Activated CD8-positive, alpha-beta memory T cell treated with anti-CD3 and anti-CD28 coated beads for 48 hours (primary cell): ENCODE measurements around the gene IGFBP2.
A peak's percentile ranks its signal among the peaks of the same experiment; 100 is the strongest.

Source experiments
- DNase-seq, 3 experiments: peaks; one replicate each; pipeline ENCODE4 v3.0.0-alpha.2; 2020; ENCODE audit warnings: low read depth in 2 of 3, low spot score in 2 of 3

The IGFBP2 gene

GRCh38 chr2:216661639-216662375, 28.6 kb downstream of the IGFBP2 start:
- no peak for DNase-seq

- DNase-seq: no peak
These were observed 29.9 kb downstream of the IGFBP2 start for GRCh38 chr2:216663106-216663505.

GRCh38 chr2:216663846-216664245, 30.6 kb downstream of the IGFBP2 start:
- no peak for DNase-seq

- no peak for DNase-seq
These were observed 31.4 kb downstream of the IGFBP2 start for GRCh38 chr2:216664593-216665034.

GRCh38 chr2:216665242-216665641, 32.0 kb downstream of the IGFBP2 start:
- no peak for DNase-seq

- DNase-seq: no peak
These were observed 32.5 kb downstream of the IGFBP2 start for GRCh38 chr2:216665717-216666116.

- DNase-seq: peak; percentile 26 to 39 (median 38)
These were observed 33.4 kb downstream of the IGFBP2 start for GRCh38 chr2:216666461-216667233.

- no peak for DNase-seq
These were observed 37.3 kb downstream of the IGFBP2 start for GRCh38 chr2:216670266-216671080.

GRCh38 chr2:216671081-216671411, 37.8 kb downstream of the IGFBP2 start:
- DNase-seq: no peak

- no peak for DNase-seq
These were observed 38.6 kb downstream of the IGFBP2 start for GRCh38 chr2:216671791-216672343.

- DNase-seq: no peak
These were observed 39.2 kb downstream of the IGFBP2 start for GRCh38 chr2:216672466-216672865.

GRCh38 chr2:216673021-216673420, 39.8 kb downstream of the IGFBP2 start:
- no peak for DNase-seq

GRCh38 chr2:216673609-216674008, 40.4 kb downstream of the IGFBP2 start:
- no peak for DNase-seq

GRCh38 chr2:216674376-216674775, 41.2 kb downstream of the IGFBP2 start:
- no peak for DNase-seq

GRCh38 chr2:216676630-216677029, 43.4 kb downstream of the IGFBP2 start:
- no peak for DNase-seq

- DNase-seq: no peak
These were observed 44.3 kb downstream of the IGFBP2 start for GRCh38 chr2:216677439-216678097.

GRCh38 chr2:216678098-216678465, 44.9 kb downstream of the IGFBP2 start:
- no peak for DNase-seq

- no peak for DNase-seq
These were observed 45.8 kb downstream of the IGFBP2 start for GRCh38 chr2:216678813-216679657.

GRCh38 chr2:216679658-216680024, 46.4 kb downstream of the IGFBP2 start:
- no peak for DNase-seq
